PFSK-1 (cell line): ENCODE measurements around the gene EIF4E2.

Experiments used
- POLR2AphosphoS5 ChIP-seq: IDR thresholded peaks from 2 replicates; pipeline ENCODE4 v1.6.1; 2012; ENCODE audit warnings: low read depth, mild to moderate bottlenecking, control low read depth, low read length, moderate library complexity
- TF ChIP-seq, protein P1 (sequence below), 2 experiments: IDR thresholded peaks; 2 replicates each; pipeline versions ENCODE4 v1.6.1 to v1.8.0; 2011 to 2012; ENCODE audit warnings: low read depth in 2 of 2, low read length in 2 of 2, control low read depth in 1 of 2, inconsistent platforms in 1 of 2, mild to moderate bottlenecking in 1 of 2, moderate library complexity in 1 of 2; ENCODE audit not compliant: insufficient read depth in 1 of 2

DNA sequence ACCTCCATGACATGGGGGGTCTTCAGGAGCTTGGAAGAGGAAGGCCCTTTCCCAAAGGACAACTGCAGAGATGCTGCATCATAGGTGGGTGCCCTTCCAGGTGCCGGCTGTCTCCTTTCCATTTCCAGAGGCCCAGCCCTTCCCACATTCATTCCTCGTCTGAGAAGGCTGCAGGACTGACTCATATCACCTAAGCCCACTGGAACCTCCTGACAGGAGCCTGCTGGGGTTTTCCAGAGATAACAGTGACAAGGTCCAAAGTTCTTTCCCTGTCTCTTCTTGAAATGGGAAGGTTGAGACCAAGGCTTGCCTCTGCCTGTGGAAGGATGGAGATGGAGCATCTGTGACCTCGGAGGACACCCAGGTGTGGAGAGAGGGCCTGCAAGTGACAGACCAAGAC lies 33.9 kb upstream of the EIF4E2 start:
- no peak for TF ChIP-seq POLR2AphosphoS5
- TF ChIP-seq, protein P1, sequence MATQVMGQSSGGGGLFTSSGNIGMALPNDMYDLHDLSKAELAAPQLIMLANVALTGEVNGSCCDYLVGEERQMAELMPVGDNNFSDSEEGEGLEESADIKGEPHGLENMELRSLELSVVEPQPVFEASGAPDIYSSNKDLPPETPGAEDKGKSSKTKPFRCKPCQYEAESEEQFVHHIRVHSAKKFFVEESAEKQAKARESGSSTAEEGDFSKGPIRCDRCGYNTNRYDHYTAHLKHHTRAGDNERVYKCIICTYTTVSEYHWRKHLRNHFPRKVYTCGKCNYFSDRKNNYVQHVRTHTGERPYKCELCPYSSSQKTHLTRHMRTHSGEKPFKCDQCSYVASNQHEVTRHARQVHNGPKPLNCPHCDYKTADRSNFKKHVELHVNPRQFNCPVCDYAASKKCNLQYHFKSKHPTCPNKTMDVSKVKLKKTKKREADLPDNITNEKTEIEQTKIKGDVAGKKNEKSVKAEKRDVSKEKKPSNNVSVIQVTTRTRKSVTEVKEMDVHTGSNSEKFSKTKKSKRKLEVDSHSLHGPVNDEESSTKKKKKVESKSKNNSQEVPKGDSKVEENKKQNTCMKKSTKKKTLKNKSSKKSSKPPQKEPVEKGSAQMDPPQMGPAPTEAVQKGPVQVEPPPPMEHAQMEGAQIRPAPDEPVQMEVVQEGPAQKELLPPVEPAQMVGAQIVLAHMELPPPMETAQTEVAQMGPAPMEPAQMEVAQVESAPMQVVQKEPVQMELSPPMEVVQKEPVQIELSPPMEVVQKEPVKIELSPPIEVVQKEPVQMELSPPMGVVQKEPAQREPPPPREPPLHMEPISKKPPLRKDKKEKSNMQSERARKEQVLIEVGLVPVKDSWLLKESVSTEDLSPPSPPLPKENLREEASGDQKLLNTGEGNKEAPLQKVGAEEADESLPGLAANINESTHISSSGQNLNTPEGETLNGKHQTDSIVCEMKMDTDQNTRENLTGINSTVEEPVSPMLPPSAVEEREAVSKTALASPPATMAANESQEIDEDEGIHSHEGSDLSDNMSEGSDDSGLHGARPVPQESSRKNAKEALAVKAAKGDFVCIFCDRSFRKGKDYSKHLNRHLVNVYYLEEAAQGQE (IDR thresholded peaks at IDR 0.05; ENCODE audit: insufficient read depth in 1 of 2, low read depth in 2 of 2, low read length in 2 of 2): no peak
